OCI-LY3 (cell line): ENCODE results near the gene LOXHD1.

Experiments used
- EZH2phosphoT487 ChIP-seq: fragments of 200-600 bp; shearing (Covaris generic); IDR thresholded peaks from 2 replicates; pipeline ENCODE4 v1.6.1; 2018; ENCODE audit warnings: antibody characterized with exemption, mixed run types, low read depth
- TF ChIP-seq, protein P1 (sequence below): fragments of 200-600, 300-600 bp; sonication (generic); IDR thresholded peaks from 2 replicates; pipeline ENCODE4 v1.5.1; 2014; ENCODE audit warnings: antibody characterized with exemption, low read length, low read depth

DNA sequence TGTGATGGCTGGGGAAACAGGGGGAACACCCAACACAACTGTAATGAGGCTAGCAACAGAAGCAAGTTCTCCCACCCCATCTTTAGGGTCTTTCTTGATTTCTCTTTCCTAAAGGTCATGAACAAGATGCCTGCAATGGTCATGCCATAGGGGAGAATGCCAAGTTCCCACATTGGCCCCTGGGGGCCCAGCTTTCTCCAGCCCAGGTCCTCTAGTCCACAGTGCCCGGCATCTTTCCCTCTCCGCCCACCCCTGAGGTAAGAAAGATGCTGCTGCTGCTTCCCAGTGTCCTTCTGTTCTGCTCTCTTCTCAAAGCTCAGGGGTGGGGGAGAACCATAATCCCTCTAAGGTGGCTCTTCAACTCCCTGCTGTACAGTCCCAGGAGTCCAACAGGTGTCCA, 78.0 kb downstream of the LOXHD1 start:
- TF ChIP-seq, protein P1, sequence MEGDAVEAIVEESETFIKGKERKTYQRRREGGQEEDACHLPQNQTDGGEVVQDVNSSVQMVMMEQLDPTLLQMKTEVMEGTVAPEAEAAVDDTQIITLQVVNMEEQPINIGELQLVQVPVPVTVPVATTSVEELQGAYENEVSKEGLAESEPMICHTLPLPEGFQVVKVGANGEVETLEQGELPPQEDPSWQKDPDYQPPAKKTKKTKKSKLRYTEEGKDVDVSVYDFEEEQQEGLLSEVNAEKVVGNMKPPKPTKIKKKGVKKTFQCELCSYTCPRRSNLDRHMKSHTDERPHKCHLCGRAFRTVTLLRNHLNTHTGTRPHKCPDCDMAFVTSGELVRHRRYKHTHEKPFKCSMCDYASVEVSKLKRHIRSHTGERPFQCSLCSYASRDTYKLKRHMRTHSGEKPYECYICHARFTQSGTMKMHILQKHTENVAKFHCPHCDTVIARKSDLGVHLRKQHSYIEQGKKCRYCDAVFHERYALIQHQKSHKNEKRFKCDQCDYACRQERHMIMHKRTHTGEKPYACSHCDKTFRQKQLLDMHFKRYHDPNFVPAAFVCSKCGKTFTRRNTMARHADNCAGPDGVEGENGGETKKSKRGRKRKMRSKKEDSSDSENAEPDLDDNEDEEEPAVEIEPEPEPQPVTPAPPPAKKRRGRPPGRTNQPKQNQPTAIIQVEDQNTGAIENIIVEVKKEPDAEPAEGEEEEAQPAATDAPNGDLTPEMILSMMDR = no peak
- TF ChIP-seq EZH2phosphoT487 = no peak
